ENCODE measurements around the gene EPHA6.

Gene EPHA6

GRCh38 chr3:97720417-97720816 is 906.0 kb downstream of the EPHA6 start:
- DNase-seq, result no peak

GRCh38 chr3:97721446-97721845 is 907.1 kb downstream of the EPHA6 start:
- DNase-seq, result no peak

DNA sequence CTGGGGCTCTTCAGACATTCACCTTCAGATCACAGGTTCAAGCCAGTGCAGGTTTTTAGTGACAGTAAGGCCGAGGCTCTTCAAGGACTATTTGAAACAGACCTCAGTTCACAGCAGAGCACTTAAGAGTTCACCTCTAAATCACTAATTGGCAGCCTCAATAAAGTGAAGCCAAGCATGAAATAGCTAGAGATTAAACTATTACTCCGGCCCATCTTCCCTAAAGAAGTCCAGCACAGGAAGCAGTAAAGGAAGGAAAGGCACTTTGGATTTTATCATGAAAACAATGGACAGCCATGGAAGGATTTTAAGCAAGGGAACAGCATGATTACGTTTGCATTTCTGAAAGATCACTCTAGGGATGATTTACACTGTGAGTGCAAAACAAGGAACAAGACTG is 922.5 kb downstream of the EPHA6 start:
- DNase-seq, result peak in 1 of 2 experiments; percentile 5

GRCh38 chr3:97738761-97739160 is 924.4 kb downstream of the EPHA6 start:
- DNase-seq, result no peak

DNA sequence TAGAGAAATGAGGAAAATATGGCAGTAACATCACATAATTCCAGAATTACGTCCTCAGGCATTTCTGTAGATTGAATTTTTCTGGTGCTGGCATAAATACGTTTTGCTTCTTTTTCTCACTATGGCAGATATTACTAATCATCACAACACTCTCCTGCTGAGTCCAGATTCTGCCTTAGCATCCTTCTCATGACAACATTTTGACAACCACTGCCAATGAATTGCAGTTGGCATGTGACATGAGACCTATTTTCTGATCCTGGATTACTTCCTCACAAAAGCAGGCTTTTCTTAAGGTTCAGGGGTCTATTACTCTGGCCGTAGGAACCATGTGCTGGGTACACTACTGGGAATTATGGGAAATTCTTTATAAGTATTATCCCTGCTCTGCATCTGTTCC is 927.6 kb downstream of the EPHA6 start:
- no peak for DNase-seq

DNA sequence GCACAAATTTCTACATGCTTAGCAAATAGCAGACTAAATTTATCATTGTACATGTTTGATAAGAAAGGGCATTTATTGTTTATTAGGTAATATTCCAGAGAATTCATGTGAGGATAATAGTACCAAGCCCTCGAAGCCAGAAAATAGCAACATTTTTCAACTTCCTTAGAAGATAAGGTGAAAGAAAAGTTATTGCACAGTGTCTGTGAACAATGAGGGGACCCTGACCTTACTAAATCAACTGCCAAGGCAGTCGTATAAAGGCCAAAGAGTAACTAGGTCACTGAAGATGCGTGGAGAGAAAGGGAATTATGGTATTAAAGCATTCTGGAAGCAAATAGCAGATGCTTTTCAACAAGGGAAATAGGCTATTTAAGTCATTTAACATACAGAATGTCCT is 929.9 kb downstream of the EPHA6 start:
- no peak for DNase-seq

- DNase-seq, result no peak
Measured at GRCh38 chr3:97763586-97764406, 949.4 kb downstream of the EPHA6 start.

GRCh38 chr3:97764407-97765238 is 950.2 kb downstream of the EPHA6 start, which contains the start of gene ARL6:
TSS of gene ARL6 (plus strand) at chr3:97764758. CDS start at chr3:97768108, 3,350 bp downstream.
- DNase-seq, result peak; percentile 86 to 98

DNA sequence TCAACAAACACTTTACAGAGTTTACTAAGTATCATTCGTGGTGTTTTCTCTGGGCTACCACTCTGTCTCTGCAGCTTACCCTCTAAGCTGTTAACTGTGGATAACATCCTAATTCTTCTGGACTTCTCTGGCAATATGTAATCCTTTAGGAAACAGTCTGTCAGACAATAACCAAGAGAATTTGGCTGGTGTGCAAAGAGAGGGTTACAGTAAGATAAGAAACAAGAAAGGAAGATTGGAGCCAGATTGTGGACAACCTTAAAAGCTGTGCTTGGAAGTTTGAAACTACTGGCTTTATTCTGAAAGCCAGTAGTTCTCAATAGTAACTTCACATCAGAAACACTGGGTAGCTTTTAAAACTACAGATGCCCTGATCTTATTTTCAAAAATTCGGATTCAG is 950.9 kb downstream of the EPHA6 start:
- DNase-seq, result no peak

- DNase-seq, result no peak
Measured at GRCh38 chr3:97772926-97773325, 958.5 kb downstream of the EPHA6 start.

DNA sequence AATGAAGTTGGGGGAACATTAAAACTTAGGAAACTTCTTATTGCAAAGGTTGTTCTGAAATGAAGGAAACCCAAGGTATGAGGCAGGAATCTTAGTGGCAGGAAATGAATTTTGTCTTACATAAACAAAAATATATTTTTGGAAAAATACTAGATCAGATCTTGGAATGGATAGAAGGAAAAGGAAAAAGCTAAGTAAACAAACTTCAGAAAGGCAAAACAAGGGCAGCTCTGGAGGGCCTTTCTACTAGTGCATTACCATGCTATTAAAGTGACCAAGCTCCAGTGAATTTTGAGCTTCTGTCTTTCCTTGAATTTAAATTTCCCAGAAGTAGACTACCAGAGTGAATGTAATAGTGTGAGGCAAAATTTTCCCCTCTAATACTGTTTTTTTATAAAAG is 963.8 kb downstream of the EPHA6 start:
- no peak for DNase-seq

DNA sequence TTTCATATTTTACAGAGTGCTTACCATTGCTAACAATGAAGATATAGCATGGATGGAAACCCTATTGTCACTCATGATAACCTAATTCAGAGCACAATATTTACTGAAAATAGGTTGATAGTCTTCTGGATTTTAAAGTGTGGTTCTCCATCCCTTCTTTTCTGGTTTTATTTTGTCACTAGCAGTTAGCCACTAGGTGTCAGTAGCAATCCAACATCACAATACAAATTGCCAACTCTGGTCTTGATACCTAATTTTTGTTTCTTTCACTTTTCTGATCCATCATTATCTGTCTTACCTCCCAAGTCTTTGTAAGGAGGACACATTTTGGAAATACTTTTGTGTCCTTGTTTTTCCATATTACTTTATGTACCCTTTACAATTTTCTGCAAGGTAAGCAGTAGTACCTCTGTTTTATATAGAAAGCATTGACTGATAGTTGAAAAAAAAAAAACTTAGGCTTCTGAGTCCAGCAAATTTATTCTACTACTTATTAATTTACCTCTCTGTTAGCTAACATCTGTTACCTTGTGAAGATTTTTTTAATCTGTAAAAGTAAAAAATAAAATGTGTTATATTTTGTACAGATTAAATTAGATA is 979.1 kb downstream of the EPHA6 start:
- peak; percentile 3 to 56 for DNase-seq

DNA sequence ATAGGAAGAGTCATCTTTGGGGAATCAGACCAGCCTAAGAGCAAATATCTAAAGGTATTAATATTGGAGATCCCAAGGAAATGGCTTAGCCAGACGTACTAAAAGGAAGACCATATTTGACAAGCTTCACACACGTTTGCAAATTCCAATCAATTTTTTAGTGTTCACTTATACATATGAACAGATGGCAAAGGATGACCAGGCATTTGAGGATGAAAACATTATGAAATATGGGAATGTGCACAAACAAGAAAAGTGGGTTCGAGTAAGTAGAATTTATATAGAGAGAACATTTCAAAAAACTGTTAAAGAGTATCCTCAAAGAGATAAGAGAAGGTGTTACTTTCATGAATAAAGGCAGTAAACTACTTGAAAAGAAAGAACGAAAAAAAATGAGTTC is 981.6 kb downstream of the EPHA6 start:
- DNase-seq, result no peak

Data from NCI-H526 (cell line).